HCT116 (cell line): ENCODE measurements around the gene STRBP. TPM values are rescaled to one million over a fixed set of nuclear protein-coding genes. Genes with fewer than 3 reads are reported as not detected.

Experiments used
- ATAC-seq: fragments of 200-7000 bp; cut with Tn5 transposase; 2 replicates; pipeline ENCODE4 v1.9.1; 2020; ENCODE audit warnings: mild to moderate bottlenecking, moderate library complexity
- BruUV-seq: library from RNA; stranded (reverse); fragments of 400-500 nt; replicated peaks from 2 replicates; lab custom pipeline; 2021; lab: Mats Ljungman, UMichigan
- CTCF ChIA-PET: fragments of 300-600 bp; sonication (Branson Sonifier 250); formaldehyde crosslinking; loops from one replicate; lab custom pipeline; 2021; ENCODE audit warnings: antibody characterized with exemption; lab: Charles Lee
- POLR2A ChIA-PET: fragments of 300-600, 350-600 bp; sonication (Branson Sonifier 250); formaldehyde crosslinking; loops from one replicate; lab custom pipeline; 2021; ENCODE audit warnings: antibody characterized with exemption; lab: Charles Lee
- RAD21 ChIA-PET, 2 experiments: fragments of 300-600 bp; sonication (Branson Sonifier 250); formaldehyde crosslinking; loops; one replicate each; lab custom pipeline; 2023; ENCODE audit warnings: low total read pairs in 2 of 2; ENCODE audit not compliant: uncharacterized antibody in 2 of 2, unreplicated experiment in 2 of 2, low non-redundant PET in 1 of 2; lab: Charles Lee
- DNase-seq: peaks from one replicate; pipeline ENCODE4 v3.0.0-alpha.2; 2010; ENCODE audit warnings: low read depth, low spot score
- H2AFZ ChIP-seq: fragments of 200-600 bp; shearing (Covaris generic), sonication (generic); 2 replicates; pipeline ENCODE4 v1.6.1; 2017; ENCODE audit warnings: low read depth, mixed run types, mixed read lengths, antibody characterized with exemption, low read length; ENCODE audit not compliant: poor library complexity, severe bottlenecking
- H3K27ac ChIP-seq: 2 replicates; pipeline ENCODE4 v1.5.1; 2012; ENCODE audit warnings: low read depth, low read length
- H3K27me3 ChIP-seq: fragments of 200-600 bp; sonication (generic); 2 replicates; pipeline ENCODE4 v1.6.1; 2016; ENCODE audit warnings: mixed run types, low read length, mixed read lengths; ENCODE audit not compliant: insufficient read depth
- H3K36me3 ChIP-seq, 2 experiments: fragments of 200-500 bp in 1 of 2; fragments of 200-600 bp in 1 of 2; sonication (Bioruptor generic) in 1 of 2; sonication (generic) in 1 of 2; 2 replicates each; pipeline versions ENCODE4 v1.5.1 to v1.6.1; 2014 to 2016; ENCODE audit warnings: low read length in 2 of 2, inconsistent platforms in 1 of 2, mixed read lengths in 1 of 2, mixed run types in 1 of 2; ENCODE audit not compliant: insufficient read depth in 2 of 2, control insufficient read depth in 1 of 2
- H3K4me1 ChIP-seq, 2 experiments: fragments of 200-600 bp in 1 of 2; sonication (generic) in 1 of 2; 2 replicates each; pipeline versions ENCODE4 v1.5.1 to v1.6.1; 2012 to 2017; ENCODE audit warnings: low read length in 2 of 2, inconsistent platforms in 1 of 2, mild to moderate bottlenecking in 1 of 2, mixed read lengths in 1 of 2, mixed run types in 1 of 2, moderate library complexity in 1 of 2; ENCODE audit not compliant: insufficient read depth in 2 of 2, control insufficient read depth in 1 of 2
- H3K4me2 ChIP-seq: fragments of 200-600 bp; sonication (generic); 2 replicates; pipeline ENCODE4 v1.6.1; 2017; ENCODE audit warnings: mixed run types, low read length, mixed read lengths
- H3K4me3 ChIP-seq, 2 experiments: fragments of 200-600 bp in 1 of 2; sonication (generic) in 1 of 2; replicated peaks in 1 of 2; 2 replicates each; pipeline ENCODE4 v1.5.1; 2011 to 2016; ENCODE audit warnings: low read length in 2 of 2, control low read depth in 1 of 2, low read depth in 1 of 2, mild to moderate bottlenecking in 1 of 2, mixed read lengths in 1 of 2, mixed run types in 1 of 2
- H3K79me2 ChIP-seq: fragments of 200-600 bp; sonication (generic); 2 replicates; pipeline ENCODE4 v1.6.1; 2017; ENCODE audit warnings: mild to moderate bottlenecking, mixed run types, low read length, moderate library complexity, mixed read lengths; ENCODE audit not compliant: insufficient read depth
- H3K9ac ChIP-seq: fragments of 200-600 bp; sonication (generic); 2 replicates; pipeline ENCODE4 v1.6.1; 2016; ENCODE audit warnings: low read length, mixed read lengths
- H3K9me2 ChIP-seq: fragments of 200-600 bp; sonication (generic), shearing (Covaris generic); 2 replicates; pipeline ENCODE4 v1.6.1; 2017; ENCODE audit warnings: mixed run types, mild to moderate bottlenecking, moderate library complexity; ENCODE audit not compliant: insufficient read depth
- H3K9me3 ChIP-seq, 2 experiments: fragments of 200-500 bp in 1 of 2; fragments of 200-600 bp in 1 of 2; sonication (Bioruptor generic) in 1 of 2; sonication (generic) in 1 of 2; 2 replicates each; pipeline ENCODE4 v1.6.1; 2014 to 2017; ENCODE audit warnings: low read length in 2 of 2, mixed read lengths in 2 of 2, inconsistent platforms in 1 of 2, low read depth in 1 of 2, mild to moderate bottlenecking in 1 of 2, mixed run types in 1 of 2, moderate library complexity in 1 of 2; ENCODE audit not compliant: control insufficient read depth in 1 of 2, insufficient read depth in 1 of 2
- H4K20me1 ChIP-seq: fragments of 200-600 bp; sonication (generic), shearing (Covaris generic); 2 replicates; pipeline ENCODE4 v1.6.1; 2017; ENCODE audit warnings: mixed run types, mild to moderate bottlenecking, moderate library complexity; ENCODE audit not compliant: insufficient read depth
- EZH2 ChIP-seq: fragments of 200-600 bp; sonication (generic); IDR thresholded peaks from 2 replicates; pipeline ENCODE4 v1.6.1; 2017; ENCODE audit warnings: antibody characterized with exemption, mixed run types
- EZH2phosphoT487 ChIP-seq: fragments of 200-600 bp; IDR thresholded peaks from 2 replicates; pipeline ENCODE4 v1.6.1; 2018; ENCODE audit warnings: antibody characterized with exemption, borderline replicate concordance
- JUND ChIP-seq: IDR thresholded peaks from 2 replicates; pipeline ENCODE4 v1.6.1; 2012
- POLR2A ChIP-seq: IDR thresholded peaks from 2 replicates; pipeline ENCODE4 v1.7.0; 2011; ENCODE audit warnings: borderline replicate concordance; ENCODE audit not compliant: insufficient read depth, insufficient read length; ENCODE audit errors: extremely low read depth
- POLR2AphosphoS5 ChIP-seq: IDR thresholded peaks from 2 replicates; pipeline ENCODE4 v1.6.1; 2011; ENCODE audit warnings: mild to moderate bottlenecking, low read depth, low read length, moderate library complexity
- SP1 ChIP-seq: IDR thresholded peaks from 2 replicates; pipeline ENCODE4 v1.6.1; 2012; ENCODE audit warnings: low read depth
- SRF ChIP-seq: IDR thresholded peaks from 2 replicates; pipeline ENCODE4 v1.6.1; 2012; ENCODE audit warnings: low read depth
- TCF7L2 ChIP-seq: IDR thresholded peaks from 2 replicates; pipeline ENCODE4 v1.7.0; 2011; ENCODE audit warnings: borderline replicate concordance, inconsistent platforms; ENCODE audit not compliant: insufficient read depth, insufficient read length; ENCODE audit errors: extremely low read depth
- YY1 ChIP-seq: IDR thresholded peaks from 2 replicates; pipeline ENCODE4 v1.6.1; 2011; ENCODE audit warnings: low read length, low read depth, moderate library complexity, mild to moderate bottlenecking; ENCODE audit not compliant: insufficient replicate concordance; ENCODE audit errors: extremely low read depth
- ZFX ChIP-seq: fragments of 450-650 bp; IDR thresholded peaks from 2 replicates; pipeline ENCODE4 v1.6.1; 2017
- intact Hi-C: fragments of 100-400 bp; cut with micrococcal nuclease; formaldehyde crosslinking; loops from 2 replicates; pipeline ENCODE4 v1.10.0; 2022
- total RNA-seq: library from RNA; stranded (reverse); gene quantifications from one replicate; pipeline ENCODE4 v1.2.1, GENCODE V29; 2021; ENCODE audit not compliant: unreplicated experiment
- TF ChIP-seq, protein P1 (sequence below), 3 experiments: fragments of 200-600 bp in 1 of 3; sonication (generic) in 1 of 3; IDR thresholded peaks in 2 of 3; conservative IDR thresholded peaks in 1 of 3; 2 replicates each; pipeline ENCODE4 v1.5.1; 2012 to 2017; ENCODE audit warnings: low read depth in 2 of 3, low read length in 2 of 3, antibody characterized with exemption in 1 of 3, borderline replicate concordance in 1 of 3, control low read depth in 1 of 3, mild to moderate bottlenecking in 1 of 3, mixed read lengths in 1 of 3, mixed run types in 1 of 3, moderate library complexity in 1 of 3; ENCODE audit not compliant: insufficient read depth in 1 of 3
- TF ChIP-seq, protein P2 (sequence below): IDR thresholded peaks from 2 replicates; pipeline ENCODE4 v1.6.1; 2012
- TF ChIP-seq, protein P3 (sequence below): IDR thresholded peaks from 2 replicates; pipeline ENCODE4 v1.6.1; 2012; ENCODE audit warnings: low read depth
- TF ChIP-seq, protein P4 (sequence below): IDR thresholded peaks from 2 replicates; pipeline ENCODE4 v1.6.1; 2011; ENCODE audit warnings: mild to moderate bottlenecking, low read length, moderate library complexity; ENCODE audit not compliant: insufficient replicate concordance; ENCODE audit errors: extremely low read depth
- TF ChIP-seq, protein P5 (sequence below): IDR thresholded peaks from 2 replicates; pipeline ENCODE4 v1.6.1; 2012

STRBP gene
- total RNA-seq, 1 experiment from 2014 or later = 30.4 TPM

DNA sequence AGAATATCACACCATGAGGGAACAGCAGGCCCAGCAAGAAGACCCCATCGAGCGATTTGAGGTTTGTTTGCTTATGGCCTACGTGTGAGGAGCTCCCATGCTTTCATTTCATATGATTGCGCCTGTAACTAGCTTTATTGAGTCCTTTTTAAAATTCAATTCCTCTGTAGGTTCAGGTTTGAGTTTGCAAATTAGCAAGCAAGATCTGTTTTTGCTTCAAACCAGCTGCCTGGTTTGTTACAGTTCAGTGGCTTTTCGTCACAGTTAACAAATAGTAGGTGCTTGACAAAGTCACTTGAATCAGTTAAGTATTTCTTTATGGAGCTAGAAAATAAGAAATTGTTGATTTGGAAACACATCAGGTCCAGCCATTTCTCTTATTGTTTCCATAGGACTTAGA lies 178.6 kb downstream of the STRBP start (continued):
- TF ChIP-seq, protein P1, sequence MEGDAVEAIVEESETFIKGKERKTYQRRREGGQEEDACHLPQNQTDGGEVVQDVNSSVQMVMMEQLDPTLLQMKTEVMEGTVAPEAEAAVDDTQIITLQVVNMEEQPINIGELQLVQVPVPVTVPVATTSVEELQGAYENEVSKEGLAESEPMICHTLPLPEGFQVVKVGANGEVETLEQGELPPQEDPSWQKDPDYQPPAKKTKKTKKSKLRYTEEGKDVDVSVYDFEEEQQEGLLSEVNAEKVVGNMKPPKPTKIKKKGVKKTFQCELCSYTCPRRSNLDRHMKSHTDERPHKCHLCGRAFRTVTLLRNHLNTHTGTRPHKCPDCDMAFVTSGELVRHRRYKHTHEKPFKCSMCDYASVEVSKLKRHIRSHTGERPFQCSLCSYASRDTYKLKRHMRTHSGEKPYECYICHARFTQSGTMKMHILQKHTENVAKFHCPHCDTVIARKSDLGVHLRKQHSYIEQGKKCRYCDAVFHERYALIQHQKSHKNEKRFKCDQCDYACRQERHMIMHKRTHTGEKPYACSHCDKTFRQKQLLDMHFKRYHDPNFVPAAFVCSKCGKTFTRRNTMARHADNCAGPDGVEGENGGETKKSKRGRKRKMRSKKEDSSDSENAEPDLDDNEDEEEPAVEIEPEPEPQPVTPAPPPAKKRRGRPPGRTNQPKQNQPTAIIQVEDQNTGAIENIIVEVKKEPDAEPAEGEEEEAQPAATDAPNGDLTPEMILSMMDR (IDR thresholded peaks at IDR 0.05 in 2 of 3, conservative IDR thresholded peaks at IDR 0.05 in 1 of 3; ENCODE audit: borderline replicate concordance in 1 of 3, insufficient read depth in 1 of 3, low read depth in 2 of 3, low read length in 2 of 3) = no peak
- TF ChIP-seq POLR2AphosphoS5 = no peak
- TF ChIP-seq SP1 = no peak
- TF ChIP-seq JUND = no peak
- no peak for TF ChIP-seq ZFX
- TF ChIP-seq POLR2A = no peak
- no peak for TF ChIP-seq YY1
- no peak for TF ChIP-seq SRF

DNA sequence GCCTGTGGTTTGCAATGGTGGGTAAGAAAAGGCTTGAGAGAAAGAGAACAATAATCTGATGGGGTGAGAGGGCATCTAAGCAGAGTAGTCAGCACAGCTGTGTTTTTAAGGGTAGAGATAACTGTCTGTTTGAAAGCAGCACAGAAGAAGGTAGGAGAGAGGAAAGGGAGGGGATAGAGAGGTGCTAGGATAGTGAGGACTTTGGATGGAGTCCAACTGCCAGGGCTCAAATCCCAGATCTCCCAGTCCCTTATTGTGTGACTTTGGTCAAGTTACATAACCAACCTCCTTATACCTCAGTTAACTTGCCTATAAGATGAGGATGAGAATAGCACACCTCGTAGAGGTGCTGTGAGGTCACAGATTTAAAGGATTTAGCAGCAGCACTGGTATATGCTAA lies 179.3 kb downstream of the STRBP start:
- Histone ChIP-seq H2AFZ (no peak overlapping the region), H3K4me2 (no peak overlapping the region), H3K27ac (no peak overlapping the region), H4K20me1 (no peaks in the 10 kb centered on the region), H3K36me3 (peaks cover 8 to 9% of the 10 kb centered on the region in 2 experiments), H3K27me3 (no peaks in the 10 kb centered on the region), H3K79me2 (no peaks in the 10 kb centered on the region), H3K4me3 (no peak overlapping the region), H3K9me2 (no peaks in the 10 kb centered on the region), H3K9me3 (no peaks in the 10 kb centered on the region), H3K9ac (no peak overlapping the region), H3K4me1 (no peaks in the 10 kb centered on the region)
- ATAC-seq (no peak), DNase-seq (no peak)
- BruUV-seq = no TSS peak
- intact Hi-C loops = no loop called here
- RAD21 ChIA-PET = no interaction called here
- CTCF ChIA-PET = no interaction called here
- POLR2A ChIA-PET = no interaction called here
- TF ChIP-seq EZH2phosphoT487 (no peak), POLR2A (no peak), ZFX (no peak), TCF7L2 (no peak), POLR2AphosphoS5 (no peak), EZH2 (no peak)
- TF ChIP-seq, protein P2, sequence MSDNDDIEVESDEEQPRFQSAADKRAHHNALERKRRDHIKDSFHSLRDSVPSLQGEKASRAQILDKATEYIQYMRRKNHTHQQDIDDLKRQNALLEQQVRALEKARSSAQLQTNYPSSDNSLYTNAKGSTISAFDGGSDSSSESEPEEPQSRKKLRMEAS = no peak
- TF ChIP-seq, protein P3, sequence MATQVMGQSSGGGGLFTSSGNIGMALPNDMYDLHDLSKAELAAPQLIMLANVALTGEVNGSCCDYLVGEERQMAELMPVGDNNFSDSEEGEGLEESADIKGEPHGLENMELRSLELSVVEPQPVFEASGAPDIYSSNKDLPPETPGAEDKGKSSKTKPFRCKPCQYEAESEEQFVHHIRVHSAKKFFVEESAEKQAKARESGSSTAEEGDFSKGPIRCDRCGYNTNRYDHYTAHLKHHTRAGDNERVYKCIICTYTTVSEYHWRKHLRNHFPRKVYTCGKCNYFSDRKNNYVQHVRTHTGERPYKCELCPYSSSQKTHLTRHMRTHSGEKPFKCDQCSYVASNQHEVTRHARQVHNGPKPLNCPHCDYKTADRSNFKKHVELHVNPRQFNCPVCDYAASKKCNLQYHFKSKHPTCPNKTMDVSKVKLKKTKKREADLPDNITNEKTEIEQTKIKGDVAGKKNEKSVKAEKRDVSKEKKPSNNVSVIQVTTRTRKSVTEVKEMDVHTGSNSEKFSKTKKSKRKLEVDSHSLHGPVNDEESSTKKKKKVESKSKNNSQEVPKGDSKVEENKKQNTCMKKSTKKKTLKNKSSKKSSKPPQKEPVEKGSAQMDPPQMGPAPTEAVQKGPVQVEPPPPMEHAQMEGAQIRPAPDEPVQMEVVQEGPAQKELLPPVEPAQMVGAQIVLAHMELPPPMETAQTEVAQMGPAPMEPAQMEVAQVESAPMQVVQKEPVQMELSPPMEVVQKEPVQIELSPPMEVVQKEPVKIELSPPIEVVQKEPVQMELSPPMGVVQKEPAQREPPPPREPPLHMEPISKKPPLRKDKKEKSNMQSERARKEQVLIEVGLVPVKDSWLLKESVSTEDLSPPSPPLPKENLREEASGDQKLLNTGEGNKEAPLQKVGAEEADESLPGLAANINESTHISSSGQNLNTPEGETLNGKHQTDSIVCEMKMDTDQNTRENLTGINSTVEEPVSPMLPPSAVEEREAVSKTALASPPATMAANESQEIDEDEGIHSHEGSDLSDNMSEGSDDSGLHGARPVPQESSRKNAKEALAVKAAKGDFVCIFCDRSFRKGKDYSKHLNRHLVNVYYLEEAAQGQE = no peak
- TF ChIP-seq, protein P4, sequence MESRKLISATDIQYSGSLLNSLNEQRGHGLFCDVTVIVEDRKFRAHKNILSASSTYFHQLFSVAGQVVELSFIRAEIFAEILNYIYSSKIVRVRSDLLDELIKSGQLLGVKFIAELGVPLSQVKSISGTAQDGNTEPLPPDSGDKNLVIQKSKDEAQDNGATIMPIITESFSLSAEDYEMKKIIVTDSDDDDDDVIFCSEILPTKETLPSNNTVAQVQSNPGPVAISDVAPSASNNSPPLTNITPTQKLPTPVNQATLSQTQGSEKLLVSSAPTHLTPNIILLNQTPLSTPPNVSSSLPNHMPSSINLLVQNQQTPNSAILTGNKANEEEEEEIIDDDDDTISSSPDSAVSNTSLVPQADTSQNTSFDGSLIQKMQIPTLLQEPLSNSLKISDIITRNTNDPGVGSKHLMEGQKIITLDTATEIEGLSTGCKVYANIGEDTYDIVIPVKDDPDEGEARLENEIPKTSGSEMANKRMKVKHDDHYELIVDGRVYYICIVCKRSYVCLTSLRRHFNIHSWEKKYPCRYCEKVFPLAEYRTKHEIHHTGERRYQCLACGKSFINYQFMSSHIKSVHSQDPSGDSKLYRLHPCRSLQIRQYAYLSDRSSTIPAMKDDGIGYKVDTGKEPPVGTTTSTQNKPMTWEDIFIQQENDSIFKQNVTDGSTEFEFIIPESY = no peak
- TF ChIP-seq, protein P5, sequence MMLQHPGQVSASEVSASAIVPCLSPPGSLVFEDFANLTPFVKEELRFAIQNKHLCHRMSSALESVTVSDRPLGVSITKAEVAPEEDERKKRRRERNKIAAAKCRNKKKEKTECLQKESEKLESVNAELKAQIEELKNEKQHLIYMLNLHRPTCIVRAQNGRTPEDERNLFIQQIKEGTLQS = no peak
